ENCODE data around the gene RAB11FIP3.

Gene RAB11FIP3

DNA sequence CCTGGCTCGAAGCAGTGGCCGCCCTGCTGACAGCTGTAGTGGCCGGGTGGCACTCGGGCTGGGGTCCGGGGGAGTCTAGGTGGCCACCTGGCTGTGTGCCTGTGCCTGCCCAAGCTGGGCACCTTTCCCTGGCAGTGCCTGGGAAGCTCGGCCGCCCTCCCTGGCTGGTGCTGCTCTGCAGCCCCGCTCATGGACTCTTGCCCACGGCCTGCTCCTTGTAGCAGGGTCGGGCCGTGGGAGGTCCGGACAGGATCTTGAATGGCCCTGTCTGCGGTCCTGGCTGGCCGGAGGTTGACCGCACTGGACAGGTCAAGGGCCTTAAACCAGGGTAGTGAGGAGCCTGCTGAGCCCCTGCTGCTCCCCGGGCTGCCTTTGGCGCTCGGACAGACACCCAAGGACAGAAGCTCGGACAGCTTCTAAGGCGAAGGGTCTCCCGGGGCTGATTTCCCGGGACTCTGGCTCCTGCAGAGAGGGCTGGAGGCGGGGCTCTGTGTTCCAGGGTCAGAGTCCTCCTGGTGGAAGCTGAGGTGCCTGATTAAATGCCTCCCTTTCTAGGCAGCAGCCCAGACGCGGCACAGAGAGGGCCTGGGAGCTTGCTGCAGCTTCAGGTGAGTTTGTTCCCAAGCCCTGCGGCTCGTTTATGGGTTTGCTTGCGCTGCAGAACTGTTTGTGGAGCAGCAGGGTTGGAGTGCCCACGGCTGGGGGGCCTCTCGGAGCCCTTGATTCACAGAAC is 108.1 kb downstream of the RAB11FIP3 start:
- no peak for DNase-seq (ENCODE audit: low spot score)

DNA sequence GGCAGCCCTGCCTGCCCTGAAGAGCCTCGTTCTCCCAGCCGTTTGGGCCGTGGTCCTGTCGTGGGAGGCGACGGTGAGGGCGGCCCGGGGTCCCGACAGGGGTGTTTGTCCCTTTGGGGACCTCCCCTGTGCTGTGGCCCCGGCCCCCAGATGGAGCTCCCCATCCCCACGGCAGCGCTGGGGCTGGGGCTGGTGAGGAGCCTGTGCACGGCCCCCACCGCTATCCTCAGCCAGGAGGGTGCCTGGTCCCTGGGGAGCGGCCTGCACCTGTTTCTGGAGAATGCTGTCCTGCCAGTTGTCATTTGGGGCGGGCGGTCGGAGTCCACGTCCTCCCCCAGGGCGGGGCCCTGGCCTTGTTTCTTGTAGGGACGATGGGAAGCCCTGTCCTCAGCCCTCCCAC is 108.7 kb downstream of the RAB11FIP3 start:
- no peak for DNase-seq (ENCODE audit: low spot score)

- no peak for DNase-seq (ENCODE audit: low spot score)
Measured at GRCh38 chr16:534856-535445, 109.5 kb downstream of the RAB11FIP3 start.

DNA sequence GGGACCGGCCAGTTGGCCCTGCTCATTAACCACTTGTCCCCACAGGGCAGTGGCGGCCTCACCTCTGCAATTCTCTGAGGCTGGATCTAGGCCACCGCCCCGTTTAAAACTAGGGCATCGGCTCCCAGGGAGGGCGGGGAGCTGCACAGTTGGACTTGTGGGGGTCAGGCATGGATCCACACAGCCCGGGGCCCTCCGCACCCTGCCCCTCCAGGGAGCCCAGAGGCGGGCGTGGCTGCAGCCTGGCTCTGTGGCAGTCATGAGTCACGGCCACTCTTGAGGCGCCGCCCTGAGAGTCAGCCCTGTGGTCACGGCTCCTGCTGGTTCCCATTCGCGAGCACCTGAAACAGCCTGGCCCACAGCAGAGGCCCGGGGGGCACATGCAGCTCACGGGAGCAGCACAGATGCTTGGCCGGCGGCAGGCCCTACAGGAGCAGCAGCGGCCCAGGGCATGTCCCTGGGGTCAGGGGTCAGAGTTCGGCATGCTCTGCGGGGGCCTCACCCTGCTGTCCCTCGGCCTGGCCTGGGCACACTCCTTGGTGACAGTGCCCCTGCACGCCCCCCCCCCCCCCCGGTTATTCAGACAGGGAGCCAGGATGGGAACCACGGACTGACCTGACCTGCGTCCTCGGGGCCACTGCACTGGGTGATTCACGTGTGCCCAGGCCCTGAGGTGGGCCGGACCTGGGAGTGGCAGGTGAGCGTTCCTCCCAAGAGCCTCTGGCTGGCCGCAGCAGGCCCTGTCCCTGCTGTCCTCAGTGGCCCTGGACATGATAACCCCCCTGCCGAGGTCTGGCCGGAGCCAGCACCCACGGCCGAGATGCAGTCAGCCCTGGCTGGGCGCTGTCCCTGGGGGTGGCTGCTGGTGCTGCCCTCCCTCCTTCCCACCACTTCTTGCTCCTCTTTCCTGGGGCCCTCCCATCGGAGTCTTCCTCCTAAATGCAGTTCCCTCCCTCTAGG is 110.3 kb downstream of the RAB11FIP3 start:
- no peak for DNase-seq (ENCODE audit: low spot score)

DNA sequence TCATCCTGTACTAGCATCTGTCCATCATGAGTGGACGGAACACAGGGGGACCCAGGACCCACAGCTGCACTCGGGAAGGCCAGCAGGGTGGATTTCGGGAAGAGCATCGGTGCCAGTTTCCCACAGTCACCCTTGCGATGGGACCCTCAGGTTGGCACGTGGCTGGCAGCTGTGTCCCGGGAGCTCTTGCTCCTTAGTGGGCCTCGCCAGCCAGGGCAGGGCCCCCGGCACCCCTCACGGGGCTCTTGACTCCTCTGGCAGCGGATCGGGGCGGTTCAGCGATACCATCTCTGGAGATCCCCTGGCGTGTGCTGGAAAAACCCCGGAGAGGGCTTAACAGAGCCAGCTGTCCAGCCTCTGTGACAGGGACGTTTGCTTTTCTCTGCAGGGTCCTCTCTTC is 111.3 kb downstream of the RAB11FIP3 start:
- DNase-seq (ENCODE audit: low spot score) = no peak

DNA sequence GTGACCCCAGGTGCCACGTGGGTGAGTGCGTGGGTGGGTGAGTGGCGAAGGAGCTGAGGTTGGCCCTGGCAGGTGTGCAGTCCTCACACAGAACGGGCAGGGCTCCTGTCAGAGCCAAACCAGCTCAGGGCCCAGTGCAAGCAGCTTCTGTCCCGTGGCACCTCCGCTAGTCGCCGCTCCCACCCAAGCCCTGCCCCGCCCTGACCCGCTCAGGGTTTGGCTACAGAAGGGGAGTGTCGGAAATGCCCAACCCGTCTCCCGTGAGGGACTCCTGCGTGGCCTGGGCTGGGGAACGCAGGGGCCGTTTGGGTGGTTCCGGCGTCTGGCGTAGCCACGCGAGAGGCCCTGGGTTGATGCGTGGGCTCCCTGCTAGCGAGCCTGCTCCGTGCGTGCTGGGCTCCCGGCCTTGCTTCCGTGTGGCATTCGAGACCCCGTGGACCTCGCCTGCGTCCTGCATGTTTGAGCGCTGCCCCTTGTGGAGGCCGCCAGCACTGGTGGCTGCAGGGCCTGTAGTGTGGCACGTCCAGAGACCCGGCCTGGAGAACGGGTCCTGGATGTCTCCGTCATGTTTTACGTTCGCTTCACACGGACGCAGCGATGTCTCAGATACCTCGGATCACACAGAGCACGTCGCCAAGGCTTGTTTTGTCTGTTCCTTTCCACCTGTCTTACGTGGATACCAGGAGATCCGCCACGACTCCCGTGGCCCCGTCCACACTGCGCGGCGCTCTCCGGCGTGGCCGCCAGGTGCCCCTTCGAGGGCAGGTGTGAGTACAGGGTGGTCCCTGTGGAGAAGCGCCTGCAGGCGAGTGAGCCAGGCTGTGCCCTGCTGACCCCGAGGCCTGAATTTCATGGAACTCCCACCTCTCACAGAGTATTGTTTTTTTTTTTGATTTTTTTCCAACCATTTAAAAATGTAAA is 112.2 kb downstream of the RAB11FIP3 start:
- no peak for DNase-seq (ENCODE audit: low spot score)

GRCh38 chr16:539901-540530 is 114.6 kb downstream of the RAB11FIP3 start:
- no peak for DNase-seq (ENCODE audit: low spot score)

DNA sequence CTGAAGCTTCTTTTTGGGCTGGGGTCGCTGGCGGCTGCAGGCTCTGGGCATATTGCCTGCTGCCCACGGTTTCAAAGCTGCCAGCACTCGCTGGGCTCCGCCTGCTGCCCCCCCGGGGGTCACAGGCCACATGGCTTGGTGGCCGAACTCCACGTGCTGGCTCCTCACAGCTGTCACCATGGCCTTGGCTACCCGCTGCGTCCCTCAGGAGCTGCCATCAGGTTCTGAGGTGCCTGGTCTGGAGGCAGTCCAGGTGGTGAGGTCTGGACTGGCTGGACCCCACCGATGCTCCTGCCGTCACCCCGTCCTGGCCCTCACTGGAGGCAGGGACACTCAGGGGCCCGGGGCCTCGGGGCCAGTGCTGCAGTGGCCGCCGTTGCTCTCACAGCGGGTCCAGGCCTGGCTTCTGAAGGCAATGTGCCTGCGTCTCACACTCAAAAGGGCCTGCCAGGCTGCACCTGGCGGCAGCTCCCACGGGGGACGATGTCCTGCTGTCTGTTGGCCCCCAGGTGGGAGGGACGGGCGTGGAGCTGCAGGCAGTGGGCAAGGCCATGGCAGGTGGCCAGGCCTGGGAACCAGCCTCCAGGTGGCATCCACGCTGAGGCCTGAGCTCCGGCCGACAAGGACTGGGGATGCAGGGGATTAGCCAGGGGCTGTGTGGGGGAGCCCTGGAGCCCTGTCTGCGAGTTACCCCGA is 115.3 kb downstream of the RAB11FIP3 start:
- no peak for DNase-seq (ENCODE audit: low spot score)

- DNase-seq (ENCODE audit: low spot score) = no peak
Measured at GRCh38 chr16:543301-544164, 118.1 kb downstream of the RAB11FIP3 start.

DNA sequence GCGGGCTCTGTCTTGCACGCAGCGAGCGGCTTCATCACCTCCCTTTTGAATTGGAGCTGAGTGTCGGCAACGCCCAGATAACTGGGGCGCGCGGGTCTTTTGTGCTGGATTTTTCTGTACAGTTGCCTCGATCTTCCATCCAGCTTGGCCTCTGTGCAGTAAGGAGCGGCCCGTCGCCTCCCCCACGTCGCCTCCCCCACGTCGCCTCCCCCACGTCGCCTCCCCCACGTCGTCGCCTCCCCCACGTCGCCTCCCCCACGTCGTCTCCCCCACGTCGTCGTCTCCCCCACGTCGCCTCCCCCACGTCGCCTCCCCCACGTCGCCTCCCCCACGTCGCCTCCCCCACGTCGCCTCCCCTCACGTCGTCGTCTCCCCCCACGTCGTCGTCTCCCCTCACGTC is 119.1 kb downstream of the RAB11FIP3 start:
- no peak for DNase-seq (ENCODE audit: low spot score)

GRCh38 chr16:546909-547770 is 121.7 kb downstream of the RAB11FIP3 start:
- peak; percentile 40 for DNase-seq (ENCODE audit: low spot score)

- no peak for DNase-seq (ENCODE audit: low spot score)
Measured at GRCh38 chr16:548586-548985, 123.1 kb downstream of the RAB11FIP3 start.

- no peak for DNase-seq (ENCODE audit: low spot score)
Measured at GRCh38 chr16:549544-550263, 124.3 kb downstream of the RAB11FIP3 start.

DNA sequence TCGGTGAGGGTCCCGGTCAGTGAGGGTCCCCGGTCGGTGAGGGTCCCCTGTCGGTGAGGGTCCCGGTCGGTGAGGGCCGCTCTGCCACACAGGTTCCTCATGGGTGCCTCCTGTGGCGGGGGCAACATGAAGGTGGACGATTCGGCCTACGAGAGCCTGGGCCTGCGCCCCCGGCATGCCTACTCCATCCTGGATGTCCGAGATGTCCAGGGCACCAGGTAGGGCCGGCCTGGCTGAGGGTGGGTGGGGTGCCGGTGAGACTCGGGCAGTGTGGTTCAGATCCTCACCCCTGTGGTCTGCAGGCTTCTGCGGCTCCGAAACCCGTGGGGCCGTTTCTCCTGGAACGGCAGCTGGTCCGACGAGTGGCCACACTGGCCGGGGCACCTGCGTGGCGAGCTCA is 125.8 kb downstream of the RAB11FIP3 start:
- DNase-seq (ENCODE audit: low spot score) = no peak

DNA sequence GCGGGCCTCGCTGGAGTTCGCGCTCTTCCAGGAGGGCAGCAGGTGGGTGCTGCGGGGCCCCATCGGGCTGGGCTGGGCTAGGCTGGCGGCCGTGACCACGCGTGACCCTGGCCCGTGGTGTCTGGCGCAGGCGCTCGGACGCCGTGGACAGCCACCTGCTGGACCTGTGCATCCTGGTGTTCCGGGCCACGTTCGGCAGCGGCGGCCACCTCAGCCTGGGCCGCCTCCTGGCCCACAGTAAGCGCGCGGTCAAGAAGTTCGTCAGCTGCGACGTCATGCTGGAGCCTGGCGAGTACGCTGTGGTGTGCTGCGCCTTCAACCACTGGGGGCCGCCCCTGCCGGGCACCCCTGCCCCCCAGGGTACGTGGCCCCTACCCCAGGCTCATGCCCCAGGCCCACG is 126.7 kb downstream of the RAB11FIP3 start:
- DNase-seq (ENCODE audit: low spot score) = no peak

DNA sequence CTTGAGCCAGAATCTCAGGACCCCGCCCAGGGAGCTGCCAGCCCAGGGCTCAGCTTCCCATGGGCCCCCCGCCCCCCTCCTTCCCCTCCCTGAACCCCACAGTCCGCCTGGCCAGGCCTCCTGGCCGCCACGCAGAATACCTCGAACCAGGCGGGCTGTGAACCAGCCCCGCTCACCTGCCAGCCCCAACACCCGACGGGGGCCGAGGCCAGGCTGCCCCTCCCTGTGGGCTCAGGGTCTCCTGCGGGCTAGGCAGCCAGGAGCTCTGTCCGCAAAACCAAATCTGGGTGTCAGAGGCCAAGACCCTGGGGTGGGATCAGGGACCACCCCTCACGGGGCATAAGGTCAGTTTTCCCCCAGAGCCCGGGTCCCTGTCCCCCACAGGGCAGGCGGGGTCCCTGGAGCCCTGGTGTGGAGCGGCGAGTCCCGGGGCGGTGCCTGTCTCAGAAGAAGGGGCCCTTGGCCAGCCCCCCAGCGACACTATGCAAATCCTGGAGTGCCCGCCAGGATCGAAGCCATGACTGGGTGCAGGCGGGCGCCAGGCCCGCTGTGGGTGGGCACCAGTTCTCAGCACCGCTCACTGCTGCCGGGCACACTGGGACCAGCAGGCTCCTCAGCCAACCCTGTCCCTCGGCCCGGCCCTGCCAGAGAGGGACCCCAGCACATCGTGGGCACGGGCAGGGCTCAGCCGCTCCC is 128.3 kb downstream of the RAB11FIP3 start:
- no peak for DNase-seq (ENCODE audit: low spot score)

GRCh38 chr16:554297-554621 is 128.8 kb downstream of the RAB11FIP3 start:
- no peak for DNase-seq (ENCODE audit: low spot score)

Data from CD4-positive, alpha-beta T cell treated with Interleukin-15 for 4 hours (primary cell).